ENCODE data around the gene DHCR7. TPM values are rescaled to one million over a fixed set of nuclear protein-coding genes. Genes with fewer than 3 reads are reported as not detected.

The DHCR7 gene
- total RNA-seq, 2 experiments from 2014 or later, result 72.8 to 73.7 TPM

GRCh38 chr11:71391352-71391751, 56.8 kb downstream of the DHCR7 start:
- POLR2A ChIA-PET, result no interaction called here
- CTCF ChIA-PET, result no interaction called here

- POLR2A ChIA-PET, result no interaction called here
- CTCF ChIA-PET, result no interaction called here
Measured at GRCh38 chr11:71388637-71389235, 59.5 kb downstream of the DHCR7 start.

- ChIA-PET CTCF (no interaction called here), POLR2A (no interaction called here)
Measured at GRCh38 chr11:71387784-71388636, 60.2 kb downstream of the DHCR7 start.

- POLR2A ChIA-PET, result no interaction called here
- CTCF ChIA-PET, result no interaction called here
Measured at GRCh38 chr11:71387200-71387599, 61.0 kb downstream of the DHCR7 start.

GRCh38 chr11:71386202-71386601, 62.0 kb downstream of the DHCR7 start:
- POLR2A ChIA-PET, result no interaction called here
- CTCF ChIA-PET, result no interaction called here

GRCh38 chr11:71385091-71385490, 63.1 kb downstream of the DHCR7 start:
- ChIA-PET POLR2A (no interaction called here), CTCF (interaction anchor here (0.7 kb wide), 1 partner anchor 40 kb away, joined by 5 read pairs; no protein-coding TSS in a partner anchor)

GRCh38 chr11:71384561-71384960, 63.6 kb downstream of the DHCR7 start:
- ChIA-PET CTCF (interaction anchor here (0.7 kb wide), 1 partner anchor 39 kb away, joined by 5 read pairs; no protein-coding TSS in a partner anchor), POLR2A (no interaction called here)

Other genes with a start within 250 kb of the DHCR7 start
- gene SHANK2, start 195.8 kb downstream of the DHCR7 start, total RNA-seq, result not detected
- gene NADSYN1, start 4.8 kb upstream of the DHCR7 start, total RNA-seq, result 10 to 100 TPM; 59.1 to 64.5 TPM
- gene KRTAP5-7, start 78.9 kb upstream of the DHCR7 start, total RNA-seq, result not detected
- not detected for gene KRTAP5-8, start 89.6 kb upstream of the DHCR7 start, total RNA-seq
- gene KRTAP5-9, start 100.0 kb upstream of the DHCR7 start, total RNA-seq, result not detected
- gene KRTAP5-10, start 117.2 kb upstream of the DHCR7 start, total RNA-seq, result not detected
- gene KRTAP5-11, start 134.5 kb upstream of the DHCR7 start, total RNA-seq, result not detected